GM18870 (cell line): ENCODE results near the gene MRGPRG.

Source experiments
- ATAC-seq: cut with Tn5 transposase; IDR thresholded peaks from one replicate; pipeline ENCODE4 v1.9.1; 2021; ENCODE audit warnings: moderate library complexity; ENCODE audit not compliant: unreplicated experiment

MRGPRG gene

GRCh38 chr11:3207526-3208189, 11.0 kb downstream of the MRGPRG start:
- ATAC-seq, result no peak

GRCh38 chr11:3206922-3207204, 11.8 kb downstream of the MRGPRG start:
- ATAC-seq, result no peak

- no peak for ATAC-seq
Measured at GRCh38 chr11:3206156-3206921, 12.3 kb downstream of the MRGPRG start.

GRCh38 chr11:3205261-3206155, 13.1 kb downstream of the MRGPRG start:
- ATAC-seq, result no peak

GRCh38 chr11:3204141-3205015, 14.2 kb downstream of the MRGPRG start:
- no peak for ATAC-seq

- no peak for ATAC-seq
Measured at GRCh38 chr11:3203221-3204043, 15.2 kb downstream of the MRGPRG start.

GRCh38 chr11:3202759-3203158, 15.9 kb downstream of the MRGPRG start:
- no peak for ATAC-seq

GRCh38 chr11:3202305-3202704, 16.3 kb downstream of the MRGPRG start:
- ATAC-seq, result no peak

- ATAC-seq, result no peak
Measured at GRCh38 chr11:3201677-3202181, 16.9 kb downstream of the MRGPRG start.

GRCh38 chr11:3201112-3201581, 17.5 kb downstream of the MRGPRG start:
- ATAC-seq, result no peak

- ATAC-seq, result no peak
Measured at GRCh38 chr11:3200388-3201111, 18.1 kb downstream of the MRGPRG start.

- no peak for ATAC-seq
Measured at GRCh38 chr11:3199537-3200295, 18.9 kb downstream of the MRGPRG start.

- no peak for ATAC-seq
Measured at GRCh38 chr11:3198815-3199214, 19.8 kb downstream of the MRGPRG start.

GRCh38 chr11:3197878-3198528, 20.6 kb downstream of the MRGPRG start:
- no peak for ATAC-seq

- ATAC-seq, result no peak
Measured at GRCh38 chr11:3197044-3197695, 21.4 kb downstream of the MRGPRG start.

GRCh38 chr11:3196161-3197043, 22.2 kb downstream of the MRGPRG start:
- no peak for ATAC-seq
